PC-9 (cell line): ENCODE data around the gene CRYL1. TPM values are rescaled to one million over a fixed set of nuclear protein-coding genes. Genes with fewer than 3 reads are reported as not detected.
A peak's percentile ranks its signal among the peaks of the same experiment; 100 is the strongest.

Source experiments
- BruUV-seq: library from RNA; stranded (reverse); fragments of 400-500 nt; replicated peaks from 2 replicates; lab custom pipeline; 2021; lab: Mats Ljungman, UMichigan
- CTCF ChIA-PET: fragments of 300-600 bp; sonication (Branson Sonifier 250); formaldehyde crosslinking; loops from one replicate; lab custom pipeline; 2022; ENCODE audit warnings: antibody characterized with exemption; lab: Charles Lee
- POLR2A ChIA-PET: fragments of 300-600 bp; sonication (Branson Sonifier 250); formaldehyde crosslinking; loops from one replicate; lab custom pipeline; 2022; ENCODE audit warnings: antibody characterized with exemption; ENCODE audit not compliant: unreplicated experiment; lab: Charles Lee
- DNase-seq, 2 experiments: peaks; one replicate each; pipeline versions ENCODE4 v3.0.0 to v3.0.0-alpha.2; 2015 to 2022; ENCODE audit warnings: mixed read lengths in 1 of 2
- H2AFZ ChIP-seq: fragments of 200-600 bp; sonication (generic); 2 replicates; pipeline ENCODE4 v1.8.1; 2017; ENCODE audit warnings: antibody characterized with exemption
- H3F3A ChIP-seq: fragments of 200-600 bp; sonication (generic); 2 replicates; pipeline ENCODE4 v1.8.1; 2017; ENCODE audit warnings: antibody characterized with exemption, mild to moderate bottlenecking, low read depth; ENCODE audit not compliant: insufficient read depth
- H3K27ac ChIP-seq: fragments of 200-600 bp; sonication (generic); 2 replicates; pipeline ENCODE4 v1.6.1; 2016; ENCODE audit warnings: mixed run types
- H3K27me3 ChIP-seq: fragments of 200-600 bp; sonication (generic); 2 replicates; pipeline ENCODE4 v1.6.1; 2016; ENCODE audit warnings: low read depth, mixed run types; ENCODE audit not compliant: insufficient read depth
- H3K36me3 ChIP-seq: fragments of 200-600 bp; sonication (generic); 2 replicates; pipeline ENCODE4 v1.6.1; 2016; ENCODE audit warnings: low read depth, mixed run types
- H3K4me1 ChIP-seq: fragments of 200-600 bp; sonication (generic); replicated peaks from 2 replicates; pipeline ENCODE4 v1.6.1; 2016; ENCODE audit warnings: mixed run types; ENCODE audit not compliant: insufficient read depth
- H3K4me2 ChIP-seq: fragments of 200-600 bp; sonication (generic); 2 replicates; pipeline ENCODE4 v1.6.1; 2017; ENCODE audit warnings: mixed run types
- H3K4me3 ChIP-seq: fragments of 200-600 bp; sonication (generic); 2 replicates; pipeline ENCODE4 v1.6.1; 2016; ENCODE audit warnings: mixed run types
- H3K79me2 ChIP-seq: fragments of 200-600 bp; sonication (generic); 2 replicates; pipeline ENCODE4 v1.6.1; 2017; ENCODE audit warnings: low read depth, mixed run types
- H3K9me2 ChIP-seq: fragments of 200-600 bp; sonication (generic); 2 replicates; pipeline ENCODE4 v1.8.1; 2017; ENCODE audit warnings: mild to moderate bottlenecking; ENCODE audit not compliant: insufficient read depth
- H3K9me3 ChIP-seq: fragments of 200-600 bp; sonication (generic); 2 replicates; pipeline ENCODE4 v1.8.1; 2016; ENCODE audit warnings: low read depth; ENCODE audit not compliant: insufficient read depth
- H4K20me1 ChIP-seq: fragments of 200-600 bp; sonication (generic); 2 replicates; pipeline ENCODE4 v1.8.1; 2017; ENCODE audit not compliant: insufficient read depth
- EZH2 ChIP-seq: fragments of 200-600 bp; sonication (generic); IDR thresholded peaks from 2 replicates; pipeline ENCODE4 v1.8.0; 2017; ENCODE audit warnings: antibody characterized with exemption, low read depth
- intact Hi-C: fragments of 100-400 bp; cut with micrococcal nuclease; formaldehyde crosslinking; loops from one replicate; pipeline ENCODE4 v1.10.0; 2022; ENCODE audit not compliant: unreplicated experiment
- total RNA-seq: library from RNA; stranded (reverse); gene quantifications from 2 replicates; pipeline ENCODE4 v1.2.3, GENCODE V29; 2021
- TF ChIP-seq, protein P1 (sequence below): fragments of 200-600 bp; sonication (generic); conservative IDR thresholded peaks from 2 replicates; pipeline ENCODE4 v1.6.1; 2017; ENCODE audit warnings: mixed run types, antibody characterized with exemption, mild to moderate bottlenecking, moderate library complexity

The CRYL1 gene
- total RNA-seq, 1 experiment from 2014 or later, result 8.7 TPM

- no peak for TF ChIP-seq EZH2
- TF ChIP-seq, protein P1, sequence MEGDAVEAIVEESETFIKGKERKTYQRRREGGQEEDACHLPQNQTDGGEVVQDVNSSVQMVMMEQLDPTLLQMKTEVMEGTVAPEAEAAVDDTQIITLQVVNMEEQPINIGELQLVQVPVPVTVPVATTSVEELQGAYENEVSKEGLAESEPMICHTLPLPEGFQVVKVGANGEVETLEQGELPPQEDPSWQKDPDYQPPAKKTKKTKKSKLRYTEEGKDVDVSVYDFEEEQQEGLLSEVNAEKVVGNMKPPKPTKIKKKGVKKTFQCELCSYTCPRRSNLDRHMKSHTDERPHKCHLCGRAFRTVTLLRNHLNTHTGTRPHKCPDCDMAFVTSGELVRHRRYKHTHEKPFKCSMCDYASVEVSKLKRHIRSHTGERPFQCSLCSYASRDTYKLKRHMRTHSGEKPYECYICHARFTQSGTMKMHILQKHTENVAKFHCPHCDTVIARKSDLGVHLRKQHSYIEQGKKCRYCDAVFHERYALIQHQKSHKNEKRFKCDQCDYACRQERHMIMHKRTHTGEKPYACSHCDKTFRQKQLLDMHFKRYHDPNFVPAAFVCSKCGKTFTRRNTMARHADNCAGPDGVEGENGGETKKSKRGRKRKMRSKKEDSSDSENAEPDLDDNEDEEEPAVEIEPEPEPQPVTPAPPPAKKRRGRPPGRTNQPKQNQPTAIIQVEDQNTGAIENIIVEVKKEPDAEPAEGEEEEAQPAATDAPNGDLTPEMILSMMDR, result no peak
- ChIA-PET CTCF (no interaction called here), POLR2A (interaction anchor here (0.7 kb wide), 1 partner anchor 17 kb away, joined by 11 read pairs; no protein-coding TSS in a partner anchor)
- Histone ChIP-seq H3K9me2 (no peaks in the 10 kb centered on the region), H3K36me3 (no peaks in the 10 kb centered on the region), H3K4me1 (peaks cover 16% of the 10 kb centered on the region), H3F3A (peaks cover 30% of the 10 kb centered on the region; the same call in 1 of the 2 replicates), H3K79me2 (no peaks in the 10 kb centered on the region), H3K27ac (peak overlapping the region; percentile 59), H3K4me2 (peak overlapping the region; percentile 27), H3K9me3 (peaks cover 7% of the 10 kb centered on the region), H3K4me3 (no peak overlapping the region), H3K27me3 (no peaks in the 10 kb centered on the region), H4K20me1 (no peaks in the 10 kb centered on the region), H2AFZ (peak overlapping the region; percentile 12; the same call in 1 of the 2 replicates)
- no peak for DNase-seq
- no TSS peak for BruUV-seq
- intact Hi-C loops, result no loop called here
These were observed 137.5 kb downstream of the CRYL1 start for GRCh38 chr13:20388184-20388583.

DNA sequence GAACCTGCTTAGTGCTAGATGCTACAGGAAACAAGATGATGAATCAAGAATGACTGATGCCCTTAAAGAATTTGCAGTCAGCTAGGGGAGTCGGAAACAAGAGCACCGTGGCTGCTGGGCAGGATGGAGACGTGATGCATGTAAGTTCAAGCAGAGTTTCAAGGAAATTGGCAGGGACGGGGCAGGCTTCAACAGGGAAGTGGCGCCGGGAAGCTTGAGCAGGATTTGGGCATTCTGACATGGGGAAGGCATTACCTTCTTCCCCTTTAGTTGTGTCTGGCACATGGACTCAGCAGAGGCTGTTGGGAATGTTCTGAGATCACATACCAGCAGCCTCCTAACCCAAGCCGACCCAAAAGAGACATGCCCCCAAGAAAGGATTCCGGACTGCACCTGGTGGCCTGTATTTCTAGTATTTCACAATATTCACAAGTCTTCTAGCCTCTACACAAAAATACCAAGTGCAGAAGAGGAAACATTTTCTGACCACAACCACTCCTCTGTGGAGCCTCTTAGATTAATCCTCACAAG is 138.2 kb downstream of the CRYL1 start:
- intact Hi-C loops, result no loop called here
- peak overlapping the region; percentile 12; the same call in 1 of the 2 replicates for H2AFZ ChIP-seq
- H3K4me1 ChIP-seq, result peaks cover 16% of the 10 kb centered on the region
- BruUV-seq, result no TSS peak
- peak overlapping the region; percentile 27 for H3K4me2 ChIP-seq
- no peak overlapping the region for H3K4me3 ChIP-seq
- peaks cover 7% of the 10 kb centered on the region; the same call in 1 of the 2 replicates for H3K9me3 ChIP-seq
- TF ChIP-seq, protein P1, result no peak
- no peak for TF ChIP-seq EZH2
- H3F3A ChIP-seq, result peaks cover 23% of the 10 kb centered on the region; the same call in 1 of the 2 replicates
- ChIA-PET CTCF (no interaction called here), POLR2A (interaction anchor here (0.7 kb wide), 1 partner anchor 17 kb away, joined by 11 read pairs; no protein-coding TSS in a partner anchor)
- H3K79me2 ChIP-seq, result no peaks in the 10 kb centered on the region
- H3K9me2 ChIP-seq, result no peaks in the 10 kb centered on the region
- no peaks in the 10 kb centered on the region for H3K36me3 ChIP-seq
- DNase-seq, result peak in 1 of 2 experiments; percentile 70
- H3K27ac ChIP-seq, result peak overlapping the region; percentile 59
- no peaks in the 10 kb centered on the region for H3K27me3 ChIP-seq
- no peaks in the 10 kb centered on the region for H4K20me1 ChIP-seq

- no peaks in the 10 kb centered on the region for H3K36me3 ChIP-seq
- H3K4me2 ChIP-seq, result no peak overlapping the region
- H4K20me1 ChIP-seq, result no peaks in the 10 kb centered on the region
- no TSS peak for BruUV-seq
- TF ChIP-seq, protein P1, result no peak
- no peak for TF ChIP-seq EZH2
- H3K27me3 ChIP-seq, result no peaks in the 10 kb centered on the region
- H3F3A ChIP-seq, result peaks cover 21% of the 10 kb centered on the region; the same call in 1 of the 2 replicates
- H3K4me1 ChIP-seq, result peaks cover 16% of the 10 kb centered on the region
- no peaks in the 10 kb centered on the region for H3K9me2 ChIP-seq
- ChIA-PET CTCF (no interaction called here), POLR2A (no interaction called here)
- no peak overlapping the region for H3K4me3 ChIP-seq
- H2AFZ ChIP-seq, result no peak overlapping the region
- H3K9me3 ChIP-seq, result peaks cover 7% of the 10 kb centered on the region; the same call in 1 of the 2 replicates
- DNase-seq, result no peak
- no peaks in the 10 kb centered on the region for H3K79me2 ChIP-seq
- intact Hi-C loops, result no loop called here
- peak overlapping the region; percentile 59; the same call in 1 of the 2 replicates for H3K27ac ChIP-seq
These were observed 138.7 kb downstream of the CRYL1 start for GRCh38 chr13:20387006-20387405.
